Stimulated activated CD4-positive, alpha-beta T cell treated with anti-CD3 and anti-CD28 coated beads, Interleukin-2, amount 100 ng/mL, for 24 hours (primary cell): ENCODE data around the gene H1-8.
A peak's percentile ranks its signal among the peaks of the same experiment; 100 is the strongest.

Source experiments
- DNase-seq, 2 donors: peaks; one replicate each; pipeline ENCODE4 v3.0.0-alpha.2; 2020

The H1-8 gene

DNA sequence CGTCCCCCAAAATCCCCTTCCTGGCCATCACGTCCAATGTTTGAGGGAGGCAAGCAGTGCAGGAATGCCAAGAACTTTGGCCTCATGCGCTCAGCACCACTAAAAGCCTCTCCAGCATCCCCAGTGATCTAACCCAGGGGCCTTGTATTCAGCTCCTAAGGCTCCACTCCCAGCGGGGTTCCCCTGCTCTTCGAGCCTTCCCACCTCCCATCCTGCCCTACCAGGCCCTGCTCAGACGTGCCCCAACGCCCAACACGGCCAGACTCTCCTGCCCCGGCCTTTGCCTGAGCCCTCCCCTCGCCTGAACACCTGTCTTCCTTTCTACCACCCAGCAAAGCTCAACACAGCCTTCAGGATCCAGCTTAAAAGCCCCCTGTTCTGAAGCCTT lies 33.0 kb downstream of the H1-8 start:
- no peak for DNase-seq

DNA sequence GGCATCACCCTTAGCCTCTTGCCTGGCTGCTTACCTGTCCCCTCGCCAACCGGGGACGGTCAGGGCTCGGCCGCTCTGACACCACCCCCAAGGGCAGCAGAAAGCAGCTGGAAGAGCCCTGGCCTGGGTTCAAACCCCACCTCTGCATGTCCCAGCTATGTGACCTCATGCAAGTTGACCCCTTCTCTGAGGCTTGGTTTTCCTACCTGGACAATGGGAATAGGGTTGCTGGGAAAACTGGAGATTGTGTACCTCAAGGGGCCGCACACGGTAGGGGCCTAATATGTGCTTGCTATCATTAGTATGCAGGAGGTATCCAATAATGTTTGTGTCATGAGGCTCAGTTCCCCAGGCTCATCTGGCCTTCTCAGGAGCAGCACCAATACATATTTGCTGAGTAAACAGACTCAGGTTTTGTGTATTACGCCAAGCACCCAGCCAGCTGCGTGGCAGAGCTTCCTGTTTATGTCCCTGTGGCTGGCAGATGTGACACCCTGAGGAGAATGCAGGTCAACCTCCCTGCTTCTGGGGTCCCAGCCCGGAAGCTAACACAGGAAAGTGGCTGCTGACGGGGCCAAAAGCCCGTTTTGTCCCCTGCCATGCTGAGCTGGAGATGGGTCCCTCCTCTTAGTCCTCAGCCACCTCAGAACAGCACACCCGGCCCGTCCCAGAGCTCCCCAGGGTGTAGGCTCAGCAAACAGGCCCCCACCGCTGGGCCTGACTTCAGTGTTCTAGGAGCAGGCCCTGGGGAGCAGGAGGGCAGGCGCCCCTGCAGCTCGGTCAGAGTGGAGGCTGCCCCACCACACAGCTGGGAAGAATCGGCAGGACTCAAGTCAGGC lies 33.8 kb downstream of the H1-8 start:
- DNase-seq, result peak; percentile 24 to 34

DNA sequence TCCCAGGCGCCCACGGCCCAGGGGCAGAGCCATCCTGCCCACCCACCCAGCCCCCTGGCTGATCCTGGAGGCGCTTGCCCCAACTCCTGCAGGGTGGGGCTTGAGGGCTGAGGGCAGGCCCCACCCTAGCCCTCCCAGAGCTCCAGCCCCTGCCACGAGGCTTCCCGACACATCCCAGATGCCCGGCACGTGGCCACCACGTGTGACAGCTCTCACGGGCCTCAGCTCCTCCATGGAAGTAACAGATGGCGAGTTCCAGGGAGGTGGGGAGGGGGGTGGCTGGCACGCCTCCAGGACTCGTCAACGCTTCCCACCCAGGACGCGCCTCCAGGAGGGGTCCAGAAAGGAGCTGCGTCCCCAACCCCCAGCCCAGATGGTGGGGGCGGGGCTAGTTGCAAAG lies 34.4 kb downstream of the H1-8 start:
- no peak for DNase-seq

DNA sequence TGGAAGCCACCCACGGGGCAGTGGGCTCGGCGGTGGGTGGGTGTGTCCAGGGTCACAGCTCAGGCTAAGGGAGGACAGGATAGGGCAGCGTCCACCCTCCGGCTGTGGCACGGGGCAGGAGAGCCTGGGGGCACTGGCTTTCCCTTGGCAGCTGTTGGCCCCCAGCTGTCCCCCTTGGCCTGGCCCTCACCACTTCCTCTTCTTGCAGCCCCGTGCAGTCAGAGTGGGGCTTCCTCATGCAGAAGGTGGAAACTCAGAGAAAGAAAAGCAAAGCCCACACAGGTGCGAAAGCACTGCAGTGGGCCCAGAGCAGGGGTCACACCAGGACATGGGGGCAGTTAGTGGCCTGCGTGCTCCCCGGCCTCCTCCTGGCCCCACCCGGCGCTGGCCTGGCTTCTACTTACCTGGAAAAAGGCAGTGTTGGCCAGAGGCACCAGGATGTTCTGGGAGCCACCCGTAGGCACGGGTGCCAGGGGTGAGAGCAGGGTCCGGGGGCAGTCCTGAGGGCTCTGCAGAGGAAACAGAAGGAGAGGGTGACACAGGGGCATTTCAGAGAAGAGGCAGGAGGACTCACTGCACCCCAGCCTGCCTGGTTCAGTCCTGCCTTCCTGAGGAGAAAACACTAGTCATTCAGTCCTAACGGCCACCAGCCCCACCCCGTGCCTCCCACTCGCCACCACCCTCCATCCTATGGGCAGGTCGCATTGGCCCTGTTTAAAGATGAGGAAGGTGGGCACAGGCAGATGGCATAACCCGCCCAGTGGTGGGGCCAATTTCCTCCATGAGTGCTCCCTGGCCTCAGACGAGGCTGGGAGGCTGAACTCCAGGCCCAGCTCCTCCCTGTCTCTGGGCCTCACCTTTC lies 35.2 kb downstream of the H1-8 start:
- no peak for DNase-seq

DNA sequence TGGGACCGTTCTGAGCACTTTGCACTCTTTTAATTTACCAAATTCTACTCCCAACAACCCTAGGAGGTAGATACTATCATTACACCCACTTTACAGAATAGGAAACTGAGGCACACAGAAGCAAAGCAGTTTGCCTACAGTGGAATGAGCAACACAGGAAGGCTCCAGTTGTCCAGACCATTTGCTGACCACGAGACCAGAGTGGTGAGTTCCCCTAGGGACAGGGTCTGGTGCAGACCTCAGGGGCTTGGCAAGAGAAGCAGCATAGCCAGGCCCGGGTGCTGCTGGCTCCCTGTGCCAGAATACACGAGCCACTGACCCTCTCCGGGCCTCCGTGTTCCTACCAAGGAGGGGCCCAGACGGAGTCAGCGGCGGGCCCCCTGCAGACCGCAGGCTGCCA lies 37.0 kb downstream of the H1-8 start:
- DNase-seq, result no peak

DNA sequence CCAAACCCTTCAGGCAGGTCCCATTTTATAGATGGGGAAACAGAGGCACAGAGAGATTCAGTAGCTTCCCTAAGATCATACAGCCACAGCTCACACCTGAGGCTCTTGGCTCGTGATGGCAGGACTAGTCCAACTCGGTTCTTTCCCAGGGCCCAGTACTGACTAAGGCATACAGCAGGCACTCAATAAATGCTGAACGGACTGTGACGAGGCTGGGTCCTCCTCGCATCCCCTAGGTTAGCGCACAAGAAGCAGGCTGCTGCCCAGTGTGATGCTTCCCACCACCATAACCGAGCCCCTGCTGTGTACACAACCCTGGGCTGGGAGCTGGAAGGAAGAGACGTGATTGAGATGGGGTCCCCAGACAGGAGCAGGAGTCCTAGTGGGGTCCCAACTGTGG lies 38.6 kb downstream of the H1-8 start:
- no peak for DNase-seq

DNA sequence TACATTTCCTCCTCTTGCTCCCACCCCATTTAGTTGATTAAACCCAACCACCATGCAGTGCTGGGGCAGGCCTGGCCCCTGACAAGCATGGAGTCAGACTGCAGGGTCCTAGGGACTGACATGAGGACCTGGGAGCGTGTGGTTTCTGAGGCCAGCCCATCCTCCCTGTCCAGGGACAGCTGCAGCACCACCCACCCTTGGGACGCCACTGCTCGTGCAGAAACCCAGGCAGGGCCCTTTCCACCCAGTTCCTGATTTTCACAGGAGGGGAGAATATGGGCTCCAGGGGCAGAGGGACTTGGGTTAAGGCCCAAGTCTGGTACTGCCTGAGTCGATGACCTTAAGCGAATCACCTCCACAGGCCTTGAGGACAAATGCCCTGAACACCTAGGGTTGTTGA lies 39.8 kb downstream of the H1-8 start:
- no peak for DNase-seq

DNA sequence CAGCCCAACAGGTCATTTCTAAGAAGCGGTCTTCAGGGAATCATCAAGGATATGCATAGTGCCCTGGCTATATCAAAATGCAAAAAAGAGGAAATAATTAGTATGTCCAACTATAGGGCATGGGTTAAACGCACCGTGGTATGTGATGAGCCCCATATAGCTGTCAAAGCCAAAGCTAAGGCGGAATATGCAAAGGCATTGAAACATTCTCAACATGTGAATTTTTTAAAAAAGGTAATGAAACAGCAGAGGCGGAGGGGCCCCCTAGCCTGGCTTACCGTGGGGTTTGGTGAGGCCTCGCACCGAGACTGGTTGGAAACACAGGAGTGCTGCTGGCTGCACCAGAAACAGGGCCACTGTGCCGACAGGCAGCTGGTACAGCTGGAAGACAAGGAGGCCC lies 40.3 kb downstream of the H1-8 start:
- no peak for DNase-seq

DNA sequence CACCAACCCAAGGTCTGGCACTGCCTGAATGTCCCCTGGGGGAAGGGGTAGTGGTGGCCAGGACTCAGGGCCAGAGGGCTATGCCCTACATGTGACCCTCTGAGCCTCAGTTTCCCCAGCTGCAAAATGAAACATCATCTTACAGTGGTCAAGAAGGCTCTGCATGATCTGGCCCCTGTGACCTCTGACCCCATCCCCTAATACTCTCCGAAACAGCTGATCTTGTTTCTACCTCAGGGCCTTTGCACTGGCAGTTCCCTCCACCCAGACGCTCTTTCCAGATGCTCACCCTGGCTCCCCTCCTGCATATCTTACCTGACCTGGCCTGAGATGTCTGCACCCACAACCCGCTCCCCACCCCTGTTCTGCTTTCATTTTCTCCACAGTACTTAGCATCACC lies 41.7 kb downstream of the H1-8 start:
- no peak for DNase-seq

DNA sequence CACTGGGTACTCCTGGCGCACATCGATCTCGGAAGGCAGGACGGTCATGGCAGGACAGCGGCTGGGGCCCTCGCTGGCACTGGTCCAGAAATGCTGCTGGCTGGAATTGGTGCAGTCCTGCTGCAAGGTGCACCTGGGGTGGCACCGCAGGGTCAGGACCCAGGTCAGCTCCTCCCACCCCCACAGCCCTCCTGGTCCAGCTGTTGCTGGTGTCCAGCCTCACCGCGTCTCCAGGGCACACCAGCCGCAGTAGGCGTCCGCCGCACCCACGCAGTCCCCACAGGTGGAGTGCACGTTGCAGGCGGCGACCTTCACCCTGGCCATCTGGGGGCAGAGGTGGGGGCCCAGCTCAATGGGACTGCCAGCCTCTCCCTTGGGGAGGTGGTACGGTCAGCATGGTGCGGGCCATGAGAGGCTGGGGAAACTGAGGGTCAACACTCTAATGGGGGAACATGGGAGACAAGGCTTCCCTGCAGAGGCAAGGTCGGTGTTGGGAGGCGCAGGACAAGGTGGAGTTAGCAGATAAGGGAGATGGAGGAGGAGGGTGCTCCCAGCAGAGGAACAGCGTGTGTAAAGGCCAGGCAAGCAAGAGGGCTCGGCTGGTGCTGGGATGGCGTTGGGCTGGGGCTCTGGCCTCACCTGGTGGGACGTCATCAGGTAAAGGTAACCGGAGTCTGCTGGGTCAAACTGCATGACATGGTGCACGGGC lies 43.1 kb downstream of the H1-8 start:
- DNase-seq, result no peak

DNA sequence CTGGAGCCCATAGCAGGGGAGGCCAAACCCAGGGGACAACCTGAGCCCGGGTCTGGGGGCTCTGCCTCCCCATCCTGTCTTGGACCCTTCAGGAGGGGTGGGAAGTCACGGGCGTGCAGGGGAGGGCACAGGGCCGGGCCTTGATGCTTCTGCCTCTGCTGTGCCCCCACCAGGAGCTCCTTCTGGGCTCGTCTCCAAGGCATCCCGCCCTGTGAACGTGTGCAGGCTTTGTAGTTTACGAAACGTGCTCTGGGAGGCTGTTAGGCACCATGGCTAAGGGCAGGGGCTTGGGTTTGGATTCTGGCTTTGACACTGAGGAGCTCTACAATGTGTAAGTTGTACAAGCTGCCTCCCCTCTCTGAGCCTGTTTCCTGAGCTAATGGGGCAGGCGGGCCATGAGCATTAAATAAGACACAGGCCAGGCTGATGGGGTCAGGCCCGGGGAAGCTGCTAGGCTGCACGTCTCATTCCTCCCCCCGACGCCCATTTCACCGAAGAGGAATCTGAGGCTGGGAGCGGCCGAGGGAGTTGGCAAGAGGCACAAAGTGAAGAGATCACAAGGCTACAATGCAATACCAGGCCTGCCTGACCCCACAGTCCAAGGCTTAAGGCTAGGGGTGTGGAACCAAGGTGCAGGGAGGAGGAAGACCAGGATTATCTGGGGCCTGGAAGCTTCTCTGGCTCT lies 43.9 kb downstream of the H1-8 start:
- DNase-seq, result no peak

DNA sequence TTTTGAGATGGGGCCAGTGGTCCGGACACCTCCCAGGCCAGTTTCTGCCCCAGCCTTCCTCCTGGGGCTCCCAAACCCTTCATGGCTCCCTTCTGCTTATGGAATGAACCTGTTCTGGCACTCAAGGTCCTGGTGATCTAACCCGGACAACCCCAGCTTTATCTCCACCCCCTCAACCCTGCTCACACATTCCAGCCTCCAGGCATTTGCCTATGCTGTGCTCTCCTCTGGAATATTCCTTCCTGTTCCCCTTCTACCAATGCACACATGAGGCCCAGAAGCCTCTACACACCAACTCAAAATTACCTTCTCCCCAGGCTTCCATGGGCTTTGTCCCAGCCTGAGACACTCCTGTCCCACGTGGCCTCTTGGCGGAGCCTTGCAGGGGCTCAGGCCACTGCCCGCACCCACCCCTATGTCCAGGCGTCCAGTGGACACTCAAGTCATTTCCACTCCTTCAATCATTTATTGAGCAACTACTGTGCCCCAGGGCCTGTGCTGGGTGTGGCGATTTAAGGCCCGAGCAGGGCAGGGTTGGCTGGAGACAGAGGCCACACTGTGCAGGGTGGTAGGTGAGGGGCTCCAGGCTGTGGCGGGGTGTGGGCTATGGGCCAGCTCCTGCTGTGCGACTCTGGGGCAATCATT lies 44.7 kb downstream of the H1-8 start:
- DNase-seq, result no peak

DNA sequence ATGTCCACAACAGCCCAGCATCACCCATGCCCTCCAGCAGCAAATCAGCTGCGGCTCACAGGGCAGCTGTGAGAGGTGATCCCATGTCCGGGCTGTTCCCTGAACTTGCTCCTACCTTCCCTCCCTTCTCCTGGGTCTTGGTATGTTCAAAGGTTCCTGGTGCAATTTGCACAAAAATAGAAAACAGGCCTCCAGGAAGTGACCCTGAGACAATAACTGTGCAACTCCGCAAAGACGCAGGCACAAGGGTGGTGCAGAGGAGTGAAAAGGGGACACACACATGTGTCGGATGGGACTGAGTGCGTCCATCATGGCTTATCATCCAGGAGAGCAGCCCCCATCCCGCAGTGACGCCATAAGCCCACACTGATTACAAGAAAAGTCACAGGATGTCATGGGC lies 47.2 kb downstream of the H1-8 start:
- DNase-seq, result no peak

DNA sequence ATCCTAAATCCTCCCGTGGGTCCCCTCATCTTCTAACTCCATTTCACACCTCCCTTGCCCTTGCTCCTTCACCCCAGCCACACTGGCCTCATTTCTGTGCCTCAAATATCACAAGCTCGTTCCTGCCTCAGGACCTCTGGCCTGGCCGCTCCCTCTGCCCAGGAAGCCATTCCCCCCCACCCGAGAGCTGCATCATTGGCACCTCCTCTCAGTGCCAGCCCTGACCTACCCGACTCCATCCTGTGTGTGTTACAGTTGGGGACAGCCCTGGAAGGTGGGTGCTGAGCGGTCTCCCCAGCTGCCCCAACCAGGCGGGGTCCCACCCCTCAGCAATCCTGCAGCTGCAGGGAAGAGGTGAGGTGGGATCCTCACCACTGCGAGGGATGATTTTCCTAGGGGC lies 49.0 kb downstream of the H1-8 start:
- no peak for DNase-seq

DNA sequence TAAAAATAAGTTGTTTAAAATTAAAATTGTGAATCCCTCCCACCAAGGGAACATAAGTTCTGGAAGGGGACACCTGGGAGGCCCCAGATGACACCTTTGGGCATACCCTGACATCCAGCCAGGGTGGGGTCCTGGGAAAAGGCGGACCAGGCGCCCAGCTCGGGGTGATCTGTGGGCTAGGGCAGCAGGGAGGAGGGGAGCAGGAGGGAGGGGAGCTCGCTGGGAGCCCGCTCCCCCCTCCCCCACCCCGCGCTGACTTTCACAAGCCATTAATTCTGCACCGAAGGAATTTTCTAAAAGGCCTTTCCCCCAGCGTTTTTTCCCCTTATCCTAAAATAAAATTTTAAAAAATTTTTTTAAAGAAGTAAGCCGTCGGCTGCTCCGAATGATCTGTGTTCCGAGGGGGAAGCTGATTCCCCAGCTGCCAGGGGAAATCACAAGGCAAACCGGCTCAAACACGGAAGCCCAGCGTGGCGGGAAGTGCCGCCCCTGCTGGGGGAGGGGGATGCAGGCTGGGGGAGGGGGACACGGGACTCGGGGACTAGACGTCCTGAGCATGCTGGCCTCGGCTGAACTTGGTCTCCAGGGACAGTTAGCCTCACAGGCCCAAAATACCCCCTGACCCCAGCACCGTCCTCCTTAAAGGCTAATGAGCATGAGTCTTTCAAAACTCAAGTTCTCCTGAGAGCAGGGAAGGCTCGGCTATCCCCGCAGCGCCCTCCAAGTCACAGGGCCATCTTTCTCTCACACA lies 49.6 kb downstream of the H1-8 start:
- DNase-seq, result no peak

DNA sequence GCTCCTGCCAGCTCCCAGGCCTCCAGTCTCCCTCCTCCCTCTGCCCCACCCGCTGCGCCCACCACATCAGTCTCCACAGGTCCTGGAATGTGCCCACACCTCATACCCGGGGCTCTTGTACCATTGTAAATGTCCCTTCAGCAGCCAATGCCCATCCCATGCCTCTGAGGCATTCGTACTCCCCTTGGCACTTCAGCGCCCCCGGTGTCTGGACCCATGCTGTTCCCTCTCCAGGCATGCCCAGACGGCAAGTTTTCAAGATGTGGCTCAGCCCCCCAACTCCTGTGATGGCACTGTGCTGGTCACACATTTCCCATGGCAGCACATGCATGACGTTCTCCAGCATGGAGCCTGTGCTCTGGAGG lies 50.2 kb downstream of the H1-8 start:
- no peak for DNase-seq

DNA sequence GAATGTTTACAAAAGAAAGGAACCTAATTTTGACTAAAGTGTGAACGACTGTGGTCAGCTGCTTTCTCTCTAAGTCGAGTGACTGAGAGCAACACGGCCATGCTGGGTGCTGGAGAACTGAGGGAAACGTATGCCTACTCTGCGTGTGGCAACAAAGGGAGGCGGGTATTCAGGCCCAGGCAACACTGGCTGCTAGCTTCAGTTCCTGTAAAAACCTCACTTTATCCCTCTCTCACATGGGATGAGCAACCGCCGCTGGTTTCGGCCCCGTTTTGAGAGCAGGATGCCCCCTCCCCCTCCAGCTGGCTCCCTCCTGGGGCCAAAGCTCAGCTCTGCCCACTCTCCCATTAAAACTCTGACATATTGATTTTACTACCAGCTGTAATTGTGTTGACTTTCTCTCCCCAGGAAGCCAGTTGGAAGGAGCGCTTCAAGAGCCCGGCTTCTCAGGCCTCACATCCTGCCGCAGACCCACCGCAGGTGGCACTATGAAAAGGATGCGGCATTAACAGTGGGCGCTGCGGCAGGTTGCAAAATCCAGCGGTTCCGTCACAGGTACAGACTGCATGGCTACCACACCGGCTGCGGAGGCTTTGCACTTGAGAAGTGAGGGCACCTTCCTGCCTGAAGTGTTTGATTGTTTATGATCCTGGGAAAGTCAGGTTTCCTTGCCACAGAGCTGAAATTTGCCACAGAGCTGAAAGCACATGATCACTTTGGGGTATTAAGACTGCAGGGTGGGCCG lies 50.8 kb downstream of the H1-8 start:
- peak; percentile 49 to 72 for DNase-seq

DNA sequence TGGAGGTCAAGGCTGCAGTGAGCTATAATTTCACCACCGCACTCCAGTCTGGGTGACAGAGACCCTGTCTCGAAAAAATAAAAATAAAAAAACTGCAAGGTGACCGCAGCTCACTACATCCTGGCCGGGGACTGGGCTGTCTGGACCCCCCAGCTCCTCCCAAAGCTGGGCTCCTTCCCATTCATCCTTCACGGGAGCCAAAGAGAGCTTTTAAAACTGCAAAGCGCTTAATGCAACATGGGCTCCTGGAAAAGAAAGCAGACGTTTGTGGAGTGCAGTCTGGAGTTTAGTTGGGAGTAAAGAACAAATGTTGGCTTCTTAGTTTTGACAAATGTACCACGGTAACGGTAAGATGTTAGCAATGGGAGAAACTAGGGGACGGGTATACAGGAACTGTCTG lies 51.4 kb downstream of the H1-8 start:
- DNase-seq, result no peak

DNA sequence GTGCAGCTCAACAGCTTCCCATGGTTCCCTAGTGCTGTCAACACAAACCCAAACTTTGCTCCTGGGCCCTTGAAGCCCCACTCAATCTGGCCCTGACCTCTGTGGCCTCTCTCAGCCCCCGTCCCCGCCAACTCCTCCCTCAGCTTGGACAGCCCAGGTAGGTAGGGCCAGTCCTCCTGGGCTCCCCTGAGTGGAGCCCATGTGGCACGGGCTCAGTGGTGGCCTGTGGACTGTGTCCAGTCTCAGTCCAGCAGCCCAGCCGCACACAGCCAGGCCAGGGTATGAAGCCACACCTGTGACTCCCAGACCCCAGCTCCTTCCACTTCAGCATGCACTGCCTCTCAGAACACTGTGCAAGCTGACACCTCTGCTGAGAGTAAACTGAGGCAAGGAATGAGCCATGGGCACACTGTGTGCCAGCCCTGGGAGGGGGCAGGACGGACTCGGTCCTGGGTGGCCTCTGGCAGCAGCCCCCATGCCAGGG lies 52.0 kb downstream of the H1-8 start:
- no peak for DNase-seq

DNA sequence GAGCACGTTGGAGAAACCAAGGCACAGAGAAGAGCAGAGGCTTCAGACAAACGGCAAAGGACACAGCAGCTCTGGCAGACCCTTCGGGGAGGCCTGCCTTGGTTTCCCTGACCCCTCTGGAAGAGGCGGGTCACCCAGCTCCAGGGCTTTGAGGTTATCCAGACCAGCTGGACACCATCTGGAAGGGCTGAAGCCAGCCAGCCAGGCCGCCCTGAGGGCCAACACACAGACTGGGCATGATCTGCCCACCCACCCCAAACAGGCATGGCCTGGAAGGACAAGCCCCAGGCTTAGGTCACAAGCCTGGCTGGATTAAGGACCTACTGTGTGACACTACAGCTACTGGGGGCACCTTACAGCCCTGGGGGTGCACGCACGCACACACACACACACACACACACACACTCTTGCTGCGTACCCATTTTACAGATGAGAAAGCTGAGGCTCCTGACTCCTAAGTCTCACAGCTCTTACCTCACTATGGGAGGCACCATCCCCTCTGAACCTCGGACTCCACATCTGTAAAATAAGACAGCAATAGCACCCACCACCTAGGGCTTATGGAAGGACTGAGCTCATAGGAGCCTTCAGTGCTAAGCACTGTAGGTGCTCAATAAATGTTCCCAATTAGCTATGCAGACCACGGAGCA lies 52.7 kb downstream of the H1-8 start:
- no peak for DNase-seq
